Non-pigmented ciliary epithelial cell (primary cell): ENCODE measurements around the gene NPHP1.
"Not testable (repeated sequence)": the region's sequence is repeated elsewhere in the genome, so short reads cannot be mapped to it uniquely, and the experiment has no call there.

ENCODE experiments used
- DNase-seq: peaks from one replicate; pipeline ENCODE4 v3.0.0-alpha.2; 2010; ENCODE audit warnings: low read depth

NPHP1 gene

DNA sequence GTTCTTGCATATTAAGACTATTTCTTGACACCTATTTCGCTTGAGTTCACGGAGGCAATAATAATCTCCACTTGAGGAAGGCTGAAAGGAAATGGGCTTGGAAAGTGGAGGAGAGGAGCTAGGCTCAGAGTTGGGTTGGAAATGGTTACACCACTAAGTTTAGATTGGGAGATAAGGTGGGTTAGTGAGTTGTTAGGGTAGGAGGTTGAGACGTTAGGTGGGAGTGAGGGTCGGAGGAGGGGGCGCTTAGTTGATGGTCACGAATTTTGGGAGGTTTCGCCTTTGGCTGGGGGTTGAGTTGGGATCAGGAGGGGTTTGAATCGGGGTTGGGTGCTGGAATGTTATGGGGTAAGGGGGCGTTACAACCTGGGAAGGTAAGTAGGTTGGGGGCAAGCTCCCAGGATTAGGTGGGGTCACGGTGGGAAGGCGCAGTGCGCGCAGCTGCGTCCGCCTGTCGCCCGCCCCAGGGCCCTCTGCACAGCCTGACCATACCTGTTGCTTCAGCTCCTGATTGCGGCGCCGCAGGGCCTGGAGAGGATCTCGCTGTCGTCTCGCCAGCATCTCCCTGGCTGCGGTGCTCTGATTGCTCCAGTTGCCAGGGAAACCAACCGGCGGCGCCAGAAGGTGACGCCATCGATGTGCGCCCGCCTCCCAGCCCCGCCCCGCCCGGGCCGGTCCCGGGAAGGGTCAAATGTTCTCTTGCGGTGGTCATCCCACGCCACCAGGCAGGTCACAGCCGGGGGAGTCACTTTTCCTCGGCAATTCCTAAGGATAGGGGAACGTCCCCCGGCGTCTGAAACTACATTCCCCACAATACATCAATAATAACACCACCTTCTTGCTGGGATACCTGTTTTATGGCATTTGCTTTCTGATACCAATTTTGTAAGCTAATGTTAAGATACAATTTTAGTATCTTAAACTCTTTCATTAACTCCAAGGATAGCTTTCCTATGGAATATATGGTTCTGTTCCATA lies at the start of gene NPHP1:
Gene NPHP1 (minus strand): TSS at position 606 of the 978 bp plus-strand sequence. CDS start 45 bp downstream, at position 561.
- DNase-seq, result no peak

DNA sequence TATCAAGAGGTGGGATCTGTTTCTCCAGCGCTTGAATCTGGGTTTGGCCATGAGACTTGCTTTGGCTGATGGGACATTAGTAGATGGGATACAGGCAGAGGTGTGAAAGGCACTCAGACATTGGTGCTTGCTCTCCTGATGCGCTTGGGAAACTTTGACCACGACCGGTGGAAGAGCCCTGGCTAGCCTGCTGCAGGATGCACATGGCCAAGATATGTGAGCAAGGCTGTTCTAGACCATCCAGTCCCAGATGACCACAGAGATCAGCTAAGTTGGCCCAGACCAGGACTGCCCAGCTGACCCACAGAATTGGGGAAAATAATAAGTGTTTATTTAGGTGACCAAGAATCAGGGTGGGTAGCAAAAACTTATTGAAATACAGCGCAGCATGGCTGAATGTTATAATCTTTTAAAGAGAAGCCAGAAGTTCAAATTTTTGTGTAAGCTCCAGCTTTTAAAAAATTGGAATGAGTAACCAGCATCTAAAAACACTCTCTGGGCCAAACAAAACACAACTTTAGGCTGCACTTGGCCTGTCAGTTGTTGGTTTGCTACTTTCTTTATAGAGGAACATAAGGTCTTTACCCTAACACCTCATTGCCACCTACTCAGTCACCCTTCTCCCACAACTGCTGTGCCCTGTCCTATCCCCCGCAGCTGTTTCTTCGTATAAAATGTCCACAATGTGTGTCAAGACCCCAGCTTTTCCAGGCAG lies 43.4 kb upstream of the NPHP1 start:
- not testable (repeated sequence) for DNase-seq

DNA sequence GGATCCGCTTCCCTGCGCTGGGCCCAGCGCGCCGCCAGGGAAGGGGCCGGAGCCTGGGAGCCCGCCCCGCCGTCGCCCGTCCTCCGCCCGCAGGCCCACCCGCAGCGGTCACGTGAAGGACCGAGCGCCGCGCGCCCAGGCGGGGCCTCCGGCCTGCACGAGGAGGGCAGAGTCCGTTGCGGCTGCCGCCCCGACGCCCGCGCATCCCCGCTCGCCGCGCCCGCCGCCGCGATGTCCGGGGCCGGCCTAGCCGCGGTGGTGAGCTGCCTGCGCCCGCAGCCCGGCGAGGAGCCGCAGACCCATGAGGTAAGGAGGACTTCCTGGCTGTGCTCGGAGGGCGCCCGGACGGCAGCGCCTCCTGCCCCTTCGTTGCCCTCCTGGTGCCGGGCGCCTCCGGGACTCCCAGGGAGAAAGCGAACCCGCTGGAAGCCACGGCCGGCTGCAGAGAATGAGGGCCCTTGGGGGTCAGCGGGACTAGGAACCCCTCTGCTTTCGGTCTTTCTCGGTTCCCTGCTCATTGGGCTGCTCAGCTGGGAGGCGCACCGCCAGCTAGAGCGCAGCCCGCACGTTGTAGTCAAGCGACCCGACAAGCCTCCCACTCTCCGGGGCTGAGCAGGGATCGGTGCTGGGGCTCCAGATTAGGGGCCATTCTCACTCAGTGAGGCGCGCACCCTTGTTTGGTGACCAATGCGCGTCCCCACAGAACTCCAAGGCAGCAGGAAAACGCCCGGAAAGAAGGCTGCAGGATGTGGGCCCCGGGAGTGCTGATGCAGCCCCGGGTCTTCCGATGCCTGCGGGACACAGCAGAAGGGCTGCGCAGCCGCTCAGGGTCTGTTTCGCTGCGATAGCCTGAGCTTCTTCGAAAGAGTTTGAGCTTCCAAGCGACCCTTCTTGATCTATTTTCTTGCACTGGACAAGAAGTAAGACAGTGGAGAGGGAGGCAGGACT lies 40.9 kb upstream of the NPHP1 start:
- DNase-seq, result not testable (repeated sequence)

- DNase-seq, result not testable (repeated sequence)
These were observed 38.5 kb upstream of the NPHP1 start for GRCh38 chr2:110243283-110243682.

GRCh38 chr2:110234514-110234913 lies 29.7 kb upstream of the NPHP1 start:
- DNase-seq, result not testable (repeated sequence)

- not testable (repeated sequence) for DNase-seq
These were observed 25.1 kb upstream of the NPHP1 start for GRCh38 chr2:110229886-110230285.

- DNase-seq, result not testable (repeated sequence)
These were observed 17.8 kb upstream of the NPHP1 start for GRCh38 chr2:110222626-110223025.

GRCh38 chr2:110221938-110222337 lies 17.1 kb upstream of the NPHP1 start:
- no peak for DNase-seq

- no peak for DNase-seq
These were observed 15.4 kb upstream of the NPHP1 start for GRCh38 chr2:110220190-110220564.

DNA sequence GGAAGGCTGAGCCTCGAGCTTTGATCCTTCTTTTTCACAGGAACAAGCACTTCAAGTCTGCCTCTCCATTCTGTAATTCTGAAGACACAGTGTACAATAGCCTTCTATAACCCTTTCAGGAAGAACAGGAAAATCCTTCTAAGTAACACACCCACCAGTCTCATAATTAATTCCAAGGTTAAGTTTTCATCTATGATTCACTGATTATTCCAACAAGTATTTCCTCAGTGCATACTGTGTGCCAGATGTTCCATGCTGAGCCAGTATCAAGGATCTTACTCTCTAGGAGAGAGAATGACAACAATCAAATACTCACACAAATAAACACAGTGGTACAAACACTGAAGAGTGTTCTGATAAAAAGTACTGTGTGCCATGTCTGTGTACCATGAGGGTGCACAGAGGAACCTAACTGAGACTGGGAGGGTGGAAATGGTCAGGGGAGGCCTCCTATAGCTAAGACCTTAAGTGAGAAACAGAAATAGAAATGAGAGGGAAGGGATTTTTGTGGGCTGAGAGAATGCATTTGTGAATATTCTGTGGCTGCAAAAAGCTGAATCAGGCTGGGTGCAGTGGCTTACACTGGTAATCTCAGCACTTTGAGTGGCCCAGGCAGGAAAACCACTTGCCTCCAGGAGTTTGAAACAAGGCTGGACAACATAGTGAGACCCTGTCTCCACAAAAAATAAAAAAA lies 14.8 kb upstream of the NPHP1 start:
- DNase-seq, result peak; percentile 54

DNA sequence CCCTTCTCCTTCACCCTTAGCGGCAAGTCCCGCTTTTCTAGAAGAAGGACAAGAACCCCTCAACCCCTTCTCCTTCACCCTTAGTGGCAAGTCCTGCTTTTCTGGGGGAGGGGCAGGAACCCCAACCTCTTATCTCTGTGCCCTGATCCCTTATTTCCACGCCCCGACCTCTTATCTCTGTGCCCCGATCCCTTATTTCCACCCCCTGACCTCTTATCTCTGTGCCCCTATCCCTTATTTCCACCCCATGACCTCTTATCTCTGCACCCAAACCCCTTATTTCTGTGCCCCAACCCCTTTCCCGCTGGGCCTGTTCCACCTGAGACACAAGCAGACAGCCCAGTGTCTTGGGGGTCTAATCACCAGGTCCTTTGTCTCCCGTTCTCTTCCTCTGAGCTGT lies 14.1 kb upstream of the NPHP1 start:
- not testable (repeated sequence) for DNase-seq

- no peak for DNase-seq
These were observed 12.0 kb upstream of the NPHP1 start for GRCh38 chr2:110216803-110217202.

GRCh38 chr2:110216199-110216598 lies 11.4 kb upstream of the NPHP1 start:
- DNase-seq, result no peak

GRCh38 chr2:110215566-110216158 lies 10.8 kb upstream of the NPHP1 start:
- no peak for DNase-seq

- DNase-seq, result no peak
These were observed 10.3 kb upstream of the NPHP1 start for GRCh38 chr2:110215091-110215490.

- not testable (repeated sequence) for DNase-seq
These were observed 8.7 kb upstream of the NPHP1 start for GRCh38 chr2:110213522-110213921.

DNA sequence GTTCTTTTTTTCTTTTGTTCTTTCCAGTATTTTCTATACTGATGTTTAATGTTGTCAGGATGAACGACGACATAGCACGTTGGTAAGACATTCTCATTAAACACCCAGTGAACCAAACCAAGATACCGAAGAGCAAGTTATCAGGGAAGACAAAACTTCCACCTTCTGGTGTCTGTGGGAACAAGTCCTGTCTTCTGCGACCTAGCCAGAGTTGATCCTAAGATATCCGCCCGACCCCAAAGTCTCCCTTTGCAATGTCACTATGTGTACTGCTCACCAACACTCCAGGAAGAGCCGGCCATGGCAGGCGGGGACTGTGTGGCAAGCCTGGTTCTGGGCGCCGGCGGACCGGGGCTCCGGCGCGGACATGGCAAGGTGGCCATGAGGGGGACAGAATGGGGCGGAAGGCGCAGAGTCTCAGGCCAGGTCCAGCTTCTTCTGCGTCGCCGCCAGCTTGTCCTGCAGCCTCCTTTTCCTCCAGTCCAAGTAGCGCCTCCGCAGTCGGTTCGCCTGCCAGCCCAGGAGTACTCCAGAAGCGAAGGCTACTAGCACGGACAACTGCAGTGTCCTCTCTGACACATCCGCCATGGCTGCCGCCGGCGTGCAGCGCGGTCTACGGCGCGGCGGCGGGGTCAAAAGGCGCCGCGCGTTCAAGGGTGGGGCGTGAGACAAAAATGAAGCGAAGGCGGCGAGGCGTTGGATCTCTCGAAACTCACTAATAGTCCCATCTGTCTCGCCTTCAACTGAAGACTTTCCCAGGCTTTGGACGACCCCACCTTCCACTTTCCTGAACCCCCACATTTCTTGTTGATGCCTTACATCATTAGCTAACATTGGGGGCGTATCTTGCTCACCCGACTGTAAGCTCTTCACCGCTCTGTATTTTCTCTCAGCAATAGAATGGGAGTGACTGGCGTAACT lies 7.4 kb upstream of the NPHP1 start, which contains the start of gene MTLN:
Gene MTLN (minus strand): TSS at position 610 of the 921 bp plus-strand sequence. CDS start 22 bp downstream, at position 588.
- DNase-seq, result no peak

DNA sequence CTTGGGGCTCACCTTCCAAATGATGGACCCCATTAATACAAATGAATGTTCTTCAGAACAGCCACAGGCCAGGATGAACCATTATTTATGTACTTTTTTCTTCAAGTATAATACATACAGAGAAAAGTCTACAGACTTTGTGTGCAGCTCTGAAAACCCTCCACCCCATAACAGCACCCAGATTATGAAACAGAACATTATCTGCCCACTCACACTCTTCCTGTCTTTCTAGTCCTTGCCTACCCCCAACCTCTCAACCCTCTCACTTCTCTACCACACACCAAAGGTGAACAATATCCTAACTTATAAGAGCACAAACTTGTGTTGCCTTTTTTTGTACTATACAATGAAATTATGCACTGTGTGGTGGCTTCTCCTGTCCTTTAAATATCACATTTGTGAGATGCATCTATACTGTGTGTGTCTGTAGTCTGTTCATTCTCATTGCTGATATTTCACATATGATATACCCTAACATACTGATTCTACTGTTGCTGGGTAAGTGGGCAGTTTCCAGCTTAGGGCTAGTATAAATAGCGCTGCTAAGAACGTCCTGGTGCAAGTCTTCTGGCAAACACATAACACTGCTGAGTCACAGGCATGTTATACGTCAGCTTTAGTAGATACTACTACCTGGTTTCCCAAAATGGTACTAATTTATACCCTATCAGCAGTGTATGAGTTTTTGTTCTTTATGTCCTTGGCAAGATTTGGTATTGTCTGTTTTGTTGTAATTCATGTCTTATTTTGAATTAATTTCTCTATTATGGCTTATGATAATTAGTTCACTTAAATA lies 1.0 kb upstream of the NPHP1 start:
- DNase-seq, result no peak

- DNase-seq, result no peak
These were observed 6.8 kb downstream of the NPHP1 start for GRCh38 chr2:110198016-110198415.
